Mucosa of gallbladder (tissue), 1 donor: ENCODE data around the gene TMEM94. TPM values are rescaled to one million over a fixed set of nuclear protein-coding genes. Genes with fewer than 3 reads are reported as not detected.

Experiments
- DNase-seq: peaks from one replicate; pipeline ENCODE4 v3.0.0-alpha.2; 2020; ENCODE audit warnings: low spot score
- total RNA-seq: library from RNA; stranded (reverse); gene quantifications from one replicate; pipeline ENCODE4 v1.2.1, GENCODE V29; 2021
- donor health status: DM: no; HTN: no; CAD: no.

Gene TMEM94
- total RNA-seq, 1 donor from 2014 or later: 106 TPM

DNA sequence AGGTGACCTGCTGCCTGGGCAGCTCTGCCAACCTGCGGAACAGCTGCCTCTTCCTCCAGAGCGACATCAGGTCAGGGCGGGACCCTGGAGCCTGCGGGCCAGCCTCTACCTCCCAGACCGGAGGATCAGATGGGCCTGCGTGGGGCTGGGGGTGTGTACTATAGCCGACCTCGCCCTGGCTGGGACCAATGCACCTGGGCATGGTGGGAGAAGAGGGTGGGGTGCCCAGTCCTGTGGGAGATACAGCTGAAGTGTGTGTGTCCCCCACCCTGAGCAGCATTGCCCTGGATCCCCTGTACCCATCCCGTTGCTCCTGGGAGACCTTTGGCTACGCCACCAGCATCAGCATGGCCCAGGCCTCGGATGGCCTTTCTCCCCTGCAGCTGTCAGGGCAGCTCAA is 39.6 kb downstream of the TMEM94 start:
- DNase-seq: no peak

DNA sequence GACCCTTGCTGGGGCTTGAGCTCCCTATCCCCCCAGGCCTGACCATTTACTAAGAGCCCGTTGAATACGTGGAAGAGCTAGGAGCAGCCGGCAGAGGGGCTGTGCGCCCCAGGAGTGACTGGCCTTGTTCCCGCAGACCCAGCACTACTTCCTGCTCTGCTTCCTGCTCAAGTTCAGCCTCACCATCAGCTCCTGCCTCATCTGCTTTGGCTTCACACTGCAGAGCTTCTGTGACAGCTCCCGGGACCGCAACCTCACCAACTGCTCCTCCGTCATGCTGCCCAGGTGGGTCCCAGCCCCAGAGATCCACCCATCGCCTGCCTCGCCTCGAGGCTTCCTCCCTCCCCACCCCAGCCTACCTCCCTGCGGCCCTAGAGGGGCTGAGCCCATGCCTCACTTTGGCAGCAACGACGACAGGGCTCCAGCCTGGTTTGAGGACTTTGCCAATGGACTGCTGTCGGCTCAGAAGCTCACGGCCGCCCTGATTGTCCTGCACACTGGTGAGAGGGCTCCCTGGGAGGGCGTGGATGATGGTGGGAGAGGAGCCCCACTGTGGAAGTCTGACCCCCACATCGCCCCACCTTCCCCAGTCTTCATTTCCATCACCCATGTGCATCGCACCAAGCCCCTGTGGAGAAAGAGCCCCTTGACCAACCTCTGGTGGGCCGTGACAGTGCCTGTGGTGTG is 41.7 kb downstream of the TMEM94 start:
- no peak for DNase-seq

DNA sequence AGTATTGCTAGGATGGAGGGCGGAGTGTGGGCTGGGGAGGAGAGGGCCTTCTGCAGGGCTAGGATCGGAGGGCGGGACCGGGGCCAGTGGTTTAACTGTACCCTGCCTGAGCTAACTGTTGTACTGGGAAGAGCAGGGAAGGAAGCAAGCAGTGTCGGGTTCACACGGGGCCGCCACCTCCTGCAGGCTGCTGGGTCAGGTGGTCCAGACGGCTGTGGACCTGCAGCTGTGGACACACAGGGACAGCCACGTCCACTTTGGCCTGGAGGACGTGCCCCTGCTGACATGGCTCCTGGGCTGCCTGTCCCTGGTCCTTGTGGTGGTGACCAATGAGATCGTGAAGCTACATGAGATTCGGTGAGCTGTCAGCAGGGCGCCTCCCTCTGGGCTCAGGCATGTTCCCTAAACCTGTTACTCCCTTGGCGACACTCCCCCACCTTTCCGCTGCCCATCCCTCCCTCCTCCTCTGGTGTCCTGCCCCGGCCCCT is 42.3 kb downstream of the TMEM94 start:
- no peak for DNase-seq

DNA sequence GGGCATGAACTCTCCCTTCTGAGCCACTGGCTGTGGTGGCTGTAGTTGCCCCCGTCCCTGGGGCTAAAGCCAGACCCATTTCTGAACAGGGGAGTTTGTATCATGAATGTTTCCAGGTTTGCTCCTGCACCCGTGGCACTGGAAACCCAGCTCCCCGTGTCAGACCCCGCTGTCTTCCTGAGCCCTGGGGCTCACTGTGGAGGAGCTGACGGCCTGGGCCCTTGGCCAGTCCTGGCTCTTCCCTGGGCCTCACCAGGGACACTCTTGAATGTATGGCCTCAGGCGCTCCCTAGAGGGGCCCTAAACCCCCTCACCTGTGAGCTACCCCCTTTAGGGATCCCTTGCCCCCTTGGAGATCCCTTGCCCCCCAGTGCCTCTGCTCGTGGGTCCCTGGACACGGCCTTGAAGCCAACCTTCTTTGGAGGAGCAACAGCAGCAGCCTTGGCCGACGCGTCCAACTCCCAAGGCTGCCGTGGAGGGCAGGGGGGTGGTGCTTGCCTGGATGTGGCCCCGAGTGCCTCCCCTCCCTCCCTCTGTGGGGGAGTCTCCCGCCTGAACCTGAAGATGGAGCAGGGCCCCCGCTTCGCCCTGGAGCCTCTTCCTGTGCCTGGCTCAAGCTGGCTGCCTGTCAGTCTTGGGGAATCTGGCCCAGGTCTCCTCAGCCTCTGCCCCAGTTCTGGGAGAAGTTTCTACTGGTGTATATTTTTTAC is 43.0 kb downstream of the TMEM94 start:
- no peak for DNase-seq

DNA sequence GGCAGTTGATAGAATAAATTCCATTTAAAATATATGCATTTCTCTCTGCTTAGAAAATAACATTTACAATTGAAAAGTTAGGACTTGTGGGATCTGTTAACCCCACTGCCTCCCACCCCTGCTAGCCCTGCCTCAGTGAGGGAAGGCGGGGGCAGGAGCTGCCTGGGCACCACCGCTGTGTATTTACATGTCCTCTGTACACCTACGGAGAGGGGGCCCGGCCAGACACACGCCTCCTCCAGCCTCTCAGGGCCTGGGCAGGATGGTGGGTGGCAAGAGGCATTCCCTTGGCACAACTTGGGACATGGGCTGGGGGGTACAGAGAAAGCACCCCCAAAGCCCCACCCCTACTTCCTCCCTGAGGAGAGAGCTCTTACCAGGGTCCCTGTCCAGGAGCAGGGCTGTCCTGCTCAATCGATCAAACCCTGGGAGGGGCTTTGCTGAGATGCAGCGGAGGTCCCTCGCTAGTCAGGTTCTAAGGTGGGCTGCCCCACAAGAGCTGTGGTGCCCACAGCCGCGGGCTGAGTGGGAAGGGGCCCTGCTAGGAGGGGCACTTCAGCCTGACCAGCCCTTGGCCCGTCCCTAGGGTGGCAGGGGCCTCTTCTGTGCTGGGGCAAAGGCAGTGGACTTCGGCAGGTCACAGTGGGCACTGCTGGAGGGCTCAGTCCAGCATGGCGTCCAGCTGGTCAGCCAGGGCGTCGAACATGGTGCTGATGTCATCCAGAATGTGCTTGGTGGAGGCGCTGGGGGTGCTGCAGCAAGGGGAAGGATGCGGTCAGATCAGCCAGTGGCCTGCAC is 44.2 kb downstream of the TMEM94 start:
- DNase-seq: no peak

DNA sequence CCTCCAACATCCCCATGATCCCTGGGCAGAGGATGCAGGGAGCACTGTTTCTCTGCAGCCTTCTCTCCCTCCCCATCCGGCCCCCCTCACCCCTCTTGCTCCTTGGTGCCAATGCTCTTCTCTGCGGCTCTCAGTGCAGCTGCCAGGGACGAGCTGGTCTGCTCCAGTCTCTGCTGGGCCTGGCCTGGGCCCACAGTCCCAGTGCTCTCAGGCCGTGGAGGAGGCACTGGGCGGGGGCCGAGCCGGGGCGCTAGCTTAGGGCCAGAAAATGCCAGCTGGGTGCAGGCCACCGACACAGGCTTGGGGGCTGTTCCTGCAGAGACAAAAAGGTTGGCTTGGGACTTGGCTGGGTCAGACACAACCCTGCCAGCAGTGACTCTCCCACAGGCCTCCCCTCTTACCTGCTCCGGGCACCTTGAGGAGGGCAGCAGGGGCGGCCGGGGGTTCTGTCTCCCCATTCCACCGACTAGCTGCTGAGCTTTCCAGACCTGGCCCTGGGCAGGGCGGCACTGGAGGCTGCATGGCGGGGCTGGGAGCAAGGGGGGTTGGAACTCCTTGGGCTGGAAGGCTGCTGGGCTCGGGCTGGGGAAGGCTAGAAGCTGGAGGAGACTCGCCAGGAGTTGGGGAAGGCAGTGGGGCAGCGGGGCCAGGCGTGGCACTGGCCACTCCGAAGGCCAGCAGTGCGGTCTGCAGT is 45.1 kb downstream of the TMEM94 start:
- DNase-seq: no peak

DNA sequence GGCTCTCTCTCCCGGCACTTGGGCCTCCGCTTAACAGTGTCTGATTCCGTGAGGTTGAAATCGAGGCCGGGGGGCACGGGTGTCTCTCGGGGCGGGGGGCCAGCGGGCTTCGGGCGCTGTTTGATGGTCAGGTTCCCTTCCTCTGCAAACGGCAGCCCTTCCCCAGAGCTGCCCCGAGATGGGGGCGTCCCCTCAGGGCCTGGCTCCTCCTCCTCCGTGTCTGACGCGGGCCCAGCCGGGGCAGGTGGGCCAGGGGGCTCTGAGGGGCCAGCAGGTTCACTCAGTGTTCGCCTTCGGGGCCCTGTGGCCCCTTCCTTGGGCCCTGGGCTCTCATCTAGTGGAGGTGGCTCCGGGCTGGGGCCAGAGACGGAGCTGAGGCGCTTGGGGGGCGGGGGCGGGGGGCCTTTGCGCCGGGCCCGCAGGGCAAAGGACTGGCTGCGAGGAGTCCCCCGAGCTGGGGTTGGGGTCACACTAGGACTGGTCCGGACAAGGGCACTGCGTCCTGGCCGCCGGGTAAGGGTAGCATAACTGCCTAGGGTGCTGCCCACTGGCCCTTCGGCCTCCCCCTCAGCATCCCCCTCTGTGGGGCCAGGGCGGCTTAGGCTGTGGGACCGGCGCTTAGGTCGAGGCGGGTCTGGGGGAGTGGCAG is 45.8 kb downstream of the TMEM94 start:
- DNase-seq: no peak

DNA sequence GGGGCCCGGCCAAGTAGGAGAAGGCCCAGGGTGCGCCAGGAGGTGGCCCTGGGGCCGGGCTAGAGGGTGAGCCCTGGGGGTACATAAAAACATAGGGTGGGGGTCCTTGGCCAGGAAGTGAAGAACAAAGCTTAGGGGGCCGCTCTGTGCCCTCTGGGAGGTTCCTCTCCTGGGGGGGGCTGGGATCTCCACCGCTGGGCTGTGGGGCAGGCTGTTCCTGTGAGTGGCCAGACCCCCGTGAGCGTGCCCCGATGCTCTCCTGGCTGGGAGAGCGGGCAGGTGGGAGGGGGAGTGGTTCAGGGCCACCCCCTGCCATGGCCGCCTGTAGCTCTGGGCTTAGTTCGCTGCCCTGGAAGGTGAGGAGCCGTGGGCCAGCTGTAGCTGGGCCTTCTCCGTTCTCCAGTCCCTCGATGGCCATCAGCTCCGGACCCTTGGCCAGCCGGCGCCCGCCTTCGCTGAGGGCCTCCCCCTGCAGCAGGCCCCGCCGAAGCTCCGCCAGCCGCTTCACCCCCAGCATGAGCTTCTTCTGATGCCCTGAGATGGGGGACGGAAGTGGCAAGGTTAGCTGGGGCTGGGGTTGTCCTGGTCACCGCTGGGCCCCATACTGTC is 46.4 kb downstream of the TMEM94 start:
- DNase-seq: no peak

DNA sequence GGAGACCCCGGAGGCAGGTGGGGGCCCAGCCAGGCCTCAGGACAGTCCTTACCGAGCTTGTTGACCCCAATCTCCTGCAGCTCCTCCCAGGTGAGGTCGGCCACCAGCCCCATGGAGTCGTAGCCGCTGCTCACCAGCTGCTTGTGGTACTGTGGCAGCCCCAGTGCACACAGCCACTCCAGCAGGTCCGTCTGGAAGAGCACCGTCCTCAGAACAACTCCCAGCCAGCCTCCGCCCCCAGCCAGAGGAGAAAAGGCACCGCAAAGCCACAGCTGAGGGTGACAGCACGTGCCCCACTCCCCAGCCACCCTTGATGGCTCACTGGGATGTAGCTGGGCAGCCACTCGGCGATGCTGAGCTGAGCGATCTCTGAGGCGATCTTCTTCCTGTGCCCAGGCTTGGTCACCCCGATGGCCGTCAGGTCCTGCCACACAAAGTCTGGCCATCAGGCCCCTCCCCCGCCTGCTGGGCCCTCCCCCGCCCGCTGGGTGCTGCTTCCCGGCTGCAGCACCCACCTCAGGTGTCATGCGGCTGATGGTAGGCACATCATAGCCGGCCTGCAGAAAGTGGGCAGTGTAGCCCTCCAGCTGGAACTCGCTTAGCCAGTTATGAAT is 47.0 kb downstream of the TMEM94 start:
- no peak for DNase-seq

DNA sequence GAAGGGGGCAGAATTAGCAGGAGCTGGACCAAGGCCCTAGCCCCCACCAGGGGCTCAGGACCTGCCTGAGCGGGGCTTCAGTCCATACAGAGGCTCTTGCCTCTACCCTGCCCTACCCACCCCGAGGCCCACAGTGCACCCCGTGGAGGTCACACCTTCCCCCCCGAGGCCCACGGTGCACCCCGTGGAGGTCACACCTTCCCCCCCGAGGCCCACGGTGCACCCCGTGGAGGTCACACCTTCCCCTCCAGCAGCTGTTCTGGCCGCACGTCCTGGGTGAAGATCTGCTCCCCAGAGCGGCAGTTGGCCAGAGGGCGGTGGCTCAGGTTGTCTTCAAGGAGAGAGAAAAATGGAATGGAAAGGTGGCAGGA is 47.5 kb downstream of the TMEM94 start:
- DNase-seq: no peak

DNA sequence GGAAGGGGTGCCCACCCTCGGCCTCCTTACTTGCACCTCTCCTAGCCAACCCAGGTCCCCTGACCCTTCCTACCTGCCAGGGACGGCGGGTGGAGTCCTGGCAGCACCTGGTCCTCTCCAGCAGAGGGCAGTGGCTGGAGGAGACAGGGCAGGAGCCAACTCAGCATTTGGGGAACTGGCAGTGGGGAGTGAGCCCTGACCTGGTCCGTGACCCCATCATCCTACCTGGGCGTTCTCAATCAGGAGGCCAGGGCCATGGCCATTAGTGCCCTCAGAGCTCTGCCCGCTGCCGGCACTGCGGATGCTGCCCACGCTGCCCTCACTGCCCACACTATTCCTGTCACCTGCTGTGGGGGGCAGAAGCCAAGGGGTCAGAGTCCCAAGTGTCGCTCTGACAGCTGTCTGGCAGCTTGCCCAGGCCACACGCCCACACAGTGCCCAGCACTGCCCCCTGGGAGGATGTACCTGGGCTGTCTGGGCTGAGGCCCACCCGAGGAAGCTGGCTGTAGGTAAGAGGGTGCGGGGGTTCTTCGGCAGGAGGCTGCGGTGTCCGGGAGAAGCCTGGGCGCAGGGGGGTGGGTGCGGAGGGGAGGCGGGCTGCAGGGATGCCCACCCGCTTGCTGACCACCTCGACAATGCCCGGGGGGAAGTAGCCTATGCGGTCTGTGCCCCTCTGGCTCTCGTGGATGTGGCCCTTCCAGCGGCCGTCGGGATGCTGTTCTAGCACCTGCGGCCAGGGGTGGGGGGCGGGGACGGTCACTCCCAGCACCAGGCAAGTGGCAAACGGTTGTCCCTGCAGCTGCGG is 48.1 kb downstream of the TMEM94 start:
- DNase-seq: no peak

DNA sequence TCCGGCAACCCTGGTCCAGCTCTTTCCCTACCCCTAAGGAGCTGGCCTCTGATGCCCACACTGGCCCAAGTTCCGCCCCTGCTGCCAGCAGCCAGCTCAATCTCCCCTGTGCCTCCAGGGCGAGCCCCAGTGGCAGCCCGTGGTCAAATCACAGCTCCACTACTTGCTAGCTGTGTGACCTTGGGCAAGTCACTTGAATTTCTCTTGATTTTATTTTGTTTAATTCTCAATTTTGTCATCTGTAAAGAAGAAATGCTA is 48.6 kb downstream of the TMEM94 start:
- no peak for DNase-seq

DNA sequence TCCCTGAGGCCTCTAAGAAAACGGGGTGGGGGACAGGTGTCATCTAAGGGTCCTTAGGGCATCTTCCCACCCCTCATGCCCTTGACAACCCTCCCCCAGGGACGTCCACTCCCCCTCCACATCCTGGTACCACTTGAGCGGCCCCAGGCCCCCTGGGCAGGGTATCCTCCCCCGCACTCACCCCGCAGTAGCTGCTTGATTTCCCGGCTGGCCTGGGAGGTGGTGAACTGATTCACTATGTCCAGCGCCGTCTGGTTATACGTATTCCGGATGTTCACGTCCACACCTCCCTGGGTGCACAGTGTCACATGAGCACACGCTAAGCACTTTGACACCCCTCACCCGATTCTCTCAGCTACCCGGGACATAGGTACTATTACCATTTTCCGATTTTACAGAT is 49.2 kb downstream of the TMEM94 start:
- no peak for DNase-seq

DNA sequence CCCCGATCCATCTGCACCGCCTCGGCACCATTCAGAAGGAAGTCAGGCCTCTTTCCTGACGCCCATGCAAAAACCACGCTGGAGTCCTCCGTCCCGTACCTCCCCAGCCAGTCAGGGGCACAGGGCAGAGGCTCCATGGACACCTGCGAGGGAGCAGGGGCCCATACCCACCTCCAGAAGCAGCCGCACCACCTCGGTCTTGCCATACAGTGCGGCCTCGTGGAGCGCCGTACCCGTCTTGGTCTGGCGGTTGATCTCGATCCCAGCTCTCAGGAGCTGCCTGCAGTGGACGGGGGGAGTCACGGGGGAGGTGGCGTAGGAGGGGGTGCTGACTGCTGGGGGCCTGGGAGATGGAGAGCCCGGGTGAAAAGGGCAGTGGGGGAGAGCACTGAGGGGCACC is 49.7 kb downstream of the TMEM94 start:
- DNase-seq: no peak

DNA sequence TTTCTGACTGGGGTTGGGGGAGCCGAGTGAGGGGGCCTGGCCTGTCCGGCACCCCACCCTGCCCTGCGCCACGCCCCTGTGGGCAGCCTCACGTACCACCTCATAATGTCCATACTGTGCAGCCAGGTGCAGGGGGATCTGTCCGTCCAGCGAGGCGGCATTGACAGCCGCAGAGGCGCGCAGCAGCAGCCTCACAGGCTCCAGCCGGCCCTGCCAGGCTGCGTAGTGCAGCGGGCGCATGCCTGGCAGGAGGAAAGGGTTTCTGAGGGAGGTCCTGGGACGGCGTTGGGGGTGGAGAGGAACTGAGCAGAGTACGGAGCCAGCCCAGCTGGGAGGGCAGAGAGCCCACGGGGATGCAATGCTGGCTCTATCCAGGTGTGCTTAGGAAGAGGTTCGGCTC is 50.5 kb downstream of the TMEM94 start:
- no peak for DNase-seq

DNA sequence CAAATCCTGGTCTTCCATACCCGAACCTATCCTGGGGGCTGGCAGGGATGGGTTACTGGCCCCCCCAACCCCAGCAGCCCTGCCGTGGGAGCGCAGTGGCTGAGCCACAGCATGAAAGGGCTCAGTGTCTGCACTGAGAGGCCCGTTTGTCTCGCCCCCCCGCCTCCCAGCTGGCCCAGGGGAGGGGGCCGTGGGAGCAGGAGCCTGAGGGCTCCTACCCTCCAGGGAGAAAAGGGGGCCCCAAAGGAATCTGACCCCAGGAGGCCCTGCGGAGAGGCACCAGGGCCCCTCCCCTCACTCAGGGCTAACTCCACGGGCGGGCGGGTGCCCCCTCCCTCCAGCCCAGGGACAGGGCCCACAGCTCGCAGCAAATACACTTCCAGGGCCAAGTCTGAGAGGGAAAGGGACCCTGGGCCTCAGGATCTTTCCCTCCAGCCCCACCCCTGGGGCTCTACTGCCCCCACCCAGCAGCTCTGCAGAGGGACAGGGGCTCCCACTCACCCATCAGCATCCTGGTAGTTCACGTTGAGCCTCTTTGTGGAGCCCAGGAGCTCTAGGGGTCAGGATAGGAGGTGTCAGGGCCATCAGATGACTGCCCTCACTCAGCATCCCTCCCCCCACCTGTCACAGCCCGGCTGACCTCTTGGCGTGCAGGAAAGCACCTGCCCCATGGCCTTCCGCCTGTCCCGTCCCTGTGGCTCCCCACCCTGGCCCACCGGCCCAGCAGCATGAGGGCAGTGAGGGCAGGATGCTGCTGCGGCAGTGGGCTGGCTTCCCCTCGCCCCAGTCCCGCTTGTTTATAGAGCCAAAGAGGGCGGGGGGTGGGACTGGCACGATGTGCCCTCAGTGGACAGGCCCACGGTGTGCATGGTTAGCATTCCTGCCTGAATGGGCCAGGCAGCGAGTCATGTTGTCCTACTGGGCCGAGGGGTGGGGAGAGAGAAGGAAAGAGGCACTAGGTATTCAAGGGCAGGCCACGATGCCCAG is 51.6 kb downstream of the TMEM94 start:
- DNase-seq: no peak

DNA sequence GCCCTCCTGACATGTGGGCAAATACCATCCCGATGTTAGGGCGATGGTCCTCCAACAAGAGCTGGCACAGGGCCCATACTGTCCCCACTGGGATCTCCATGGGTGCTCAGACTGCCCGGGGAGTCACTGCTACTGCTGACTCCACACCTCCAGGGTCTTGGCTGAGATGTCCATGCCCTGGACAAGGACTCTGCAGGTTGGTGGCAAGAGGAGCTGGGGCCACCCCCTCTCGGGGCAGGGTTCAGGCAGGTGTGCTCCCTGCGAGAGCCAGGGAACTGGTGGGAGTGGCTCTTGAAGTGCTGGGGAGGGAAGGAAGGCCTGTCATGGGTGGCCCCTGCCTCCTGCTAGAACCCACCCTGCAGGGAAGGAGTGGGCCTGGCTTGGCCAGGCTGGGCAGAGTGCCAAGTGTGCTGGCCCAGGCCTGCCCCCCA is 52.5 kb downstream of the TMEM94 start:
- DNase-seq: no peak

DNA sequence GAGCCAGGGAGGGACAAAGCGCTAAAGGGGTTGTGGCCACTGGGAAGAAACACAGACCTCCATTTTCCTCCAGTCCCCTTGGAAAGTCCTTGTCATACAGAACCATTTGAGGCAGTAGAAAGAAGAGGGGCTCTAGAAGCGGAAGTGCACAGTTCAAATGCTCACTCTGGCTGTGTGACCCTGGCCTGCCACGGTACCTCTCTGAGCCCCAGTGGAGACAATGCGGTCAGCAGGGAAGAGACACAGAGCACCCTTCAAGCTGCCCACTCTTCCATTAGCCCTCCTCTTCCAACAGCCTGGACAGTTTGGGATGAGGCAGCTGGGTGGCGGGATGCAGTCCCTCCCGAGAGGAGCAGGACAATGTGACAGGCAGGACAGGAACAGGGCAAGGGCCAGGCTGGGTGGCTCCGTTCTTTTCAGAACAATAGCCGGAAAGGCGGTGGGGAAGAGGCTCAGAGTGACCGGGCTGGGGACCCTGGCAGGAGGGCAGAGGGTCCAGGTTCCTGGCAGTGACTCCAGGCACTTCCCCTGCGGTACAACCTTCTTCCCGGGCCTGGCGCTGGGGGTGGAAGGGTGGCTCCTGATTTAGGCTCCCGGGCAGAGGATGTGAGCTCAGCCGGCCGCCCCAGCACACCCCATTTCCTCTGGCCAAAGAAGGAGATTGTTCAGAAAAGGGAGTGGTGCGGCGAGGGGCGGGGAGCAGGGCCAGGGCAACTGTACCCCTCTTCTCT is 53.3 kb downstream of the TMEM94 start:
- no peak for DNase-seq
